HEK293 (cell line): ENCODE measurements around the gene GNG12.

Experiments used
- CTCF ChIA-PET: fragments of 350-600 bp; formaldehyde crosslinking; extraction: SDS; loops from one replicate; lab custom pipeline; 2021; ENCODE audit warnings: antibody characterized with exemption; lab: Yijun Ruan, JAX
- POLR2A ChIA-PET: fragments of 300-600 bp; formaldehyde crosslinking; extraction: SDS; loops from one replicate; lab custom pipeline; 2020; ENCODE audit warnings: antibody characterized with exemption, inconsistent platforms; lab: Yijun Ruan, JAX
- H3K27ac ChIP-seq: fragments of 200-500 bp; sonication (Bioruptor generic); 2 replicates; pipeline ENCODE4 v1.5.1; 2014; ENCODE audit warnings: low read depth, low read length, control low read depth, inconsistent platforms; ENCODE audit errors: extremely low read depth
- H3K36me3 ChIP-seq, 2 experiments: fragments of 200-500 bp in 1 of 2; sonication (Bioruptor generic) in 1 of 2; 1 replicate in 1 of 2; 2 replicates in 1 of 2; pipeline ENCODE4 v1.5.1; 2014 to 2017; ENCODE audit warnings: inconsistent platforms in 2 of 2, low read length in 2 of 2; ENCODE audit not compliant: control insufficient read depth in 2 of 2, insufficient read depth in 1 of 2
- H3K4me1 ChIP-seq: fragments of 200-500 bp; sonication (Bioruptor generic); 2 replicates; pipeline ENCODE4 v1.5.1; 2014; ENCODE audit warnings: mild to moderate bottlenecking, low read length, inconsistent platforms; ENCODE audit not compliant: control insufficient read depth, insufficient read depth
- H3K4me3 ChIP-seq: 2 replicates; pipeline ENCODE4 v1.5.1; 2011; ENCODE audit warnings: low read depth, mild to moderate bottlenecking, control low read depth, low read length, moderate library complexity
- H3K9me3 ChIP-seq: fragments of 200-500 bp; sonication (Bioruptor generic); 2 replicates; pipeline ENCODE4 v1.5.1; 2014; ENCODE audit warnings: low read depth, low read length, inconsistent platforms; ENCODE audit not compliant: control insufficient read depth, insufficient read depth
- KLF16 ChIP-seq: fragments of 450-650 bp; formaldehyde crosslinking; IDR thresholded peaks from 2 replicates; pipeline ENCODE4 v1.5.1; 2017; ENCODE audit warnings: missing biosample characterization, missing genetic modification characterization
- MEIS1 ChIP-seq: sonication (generic); formaldehyde crosslinking; IDR thresholded peaks from 2 replicates; pipeline ENCODE4 v1.8.1; 2022; ENCODE audit warnings: missing genetic modification reagents, mild to moderate bottlenecking, borderline replicate concordance
- SALL2 ChIP-seq: fragments of 450-650 bp; formaldehyde crosslinking; IDR thresholded peaks from 2 replicates; pipeline ENCODE4 v1.5.0; 2017; ENCODE audit warnings: missing biosample characterization, mild to moderate bottlenecking, missing genetic modification characterization, borderline replicate concordance
- ZFP41 ChIP-seq: fragments of 450-650 bp; formaldehyde crosslinking; IDR thresholded peaks from 2 replicates; pipeline ENCODE4 v1.5.1; 2016; ENCODE audit warnings: missing biosample characterization, missing genetic modification characterization, borderline replicate concordance
- ZNF214 ChIP-seq: fragments of 450-650 bp; formaldehyde crosslinking; IDR thresholded peaks from 2 replicates; pipeline ENCODE4 v1.5.1; 2017; ENCODE audit warnings: missing biosample characterization, mild to moderate bottlenecking, missing genetic modification characterization, borderline replicate concordance
- ZNF221 ChIP-seq: fragments of 450-650 bp; formaldehyde crosslinking; IDR thresholded peaks from 2 replicates; pipeline ENCODE4 v1.5.1; 2017; ENCODE audit warnings: missing biosample characterization, missing genetic modification characterization, borderline replicate concordance
- ZNF426 ChIP-seq: fragments of 450-650 bp; formaldehyde crosslinking; IDR thresholded peaks from 2 replicates; pipeline ENCODE4 v1.5.1; 2017; ENCODE audit warnings: missing biosample characterization, missing genetic modification characterization, mild to moderate bottlenecking, inconsistent platforms, moderate library complexity
- ZNF623 ChIP-seq: fragments of 450-650 bp; formaldehyde crosslinking; IDR thresholded peaks from 2 replicates; pipeline ENCODE4 v1.5.1; 2016; ENCODE audit warnings: missing biosample characterization, missing genetic modification characterization
- ZNF626 ChIP-seq: fragments of 450-650 bp; sonication (Bioruptor Pico); formaldehyde crosslinking; IDR thresholded peaks from 2 replicates; pipeline ENCODE4 v1.5.1; 2018; ENCODE audit warnings: missing biosample characterization, missing genetic modification characterization, inconsistent platforms
- ZNF629 ChIP-seq: fragments of 450-650 bp; formaldehyde crosslinking; IDR thresholded peaks from 2 replicates; pipeline ENCODE4 v1.5.1; 2017; ENCODE audit warnings: missing biosample characterization, missing genetic modification characterization
- ZNF654 ChIP-seq: fragments of 450-650 bp; formaldehyde crosslinking; IDR thresholded peaks from 2 replicates; pipeline ENCODE4 v1.5.1; 2016; ENCODE audit warnings: low read depth, missing biosample characterization, missing genetic modification characterization
- ZNF660 ChIP-seq: fragments of 450-650 bp; IDR thresholded peaks from 2 replicates; pipeline ENCODE4 v1.5.1; 2018; ENCODE audit warnings: missing biosample characterization, mild to moderate bottlenecking, missing genetic modification characterization
- ZNF792 ChIP-seq: fragments of 450-650 bp; formaldehyde crosslinking; IDR thresholded peaks from 2 replicates; pipeline ENCODE4 v1.5.1; 2016; ENCODE audit warnings: missing biosample characterization, missing genetic modification characterization
- ZNF837 ChIP-seq: fragments of 450-650 bp; formaldehyde crosslinking; IDR thresholded peaks from 2 replicates; pipeline ENCODE4 v1.5.1; 2016; ENCODE audit warnings: missing biosample characterization, missing genetic modification characterization
- TF ChIP-seq, protein P1 (sequence below): fragments of 450-650 bp; formaldehyde crosslinking; IDR thresholded peaks from 2 replicates; pipeline ENCODE4 v1.5.1; 2017; ENCODE audit warnings: missing biosample characterization, missing genetic modification characterization
- TF ChIP-seq, protein P2 (sequence below): fragments of 450-650 bp; formaldehyde crosslinking; IDR thresholded peaks from 2 replicates; pipeline ENCODE4 v1.5.1; 2016; ENCODE audit warnings: missing biosample characterization, missing genetic modification characterization
- TF ChIP-seq, protein P3 (sequence below): fragments of 450-650 bp; formaldehyde crosslinking; IDR thresholded peaks from 2 replicates; pipeline ENCODE4 v1.5.1; 2017; ENCODE audit warnings: missing biosample characterization, missing genetic modification characterization
- TF ChIP-seq, protein P4 (sequence below): fragments of 450-650 bp; formaldehyde crosslinking; IDR thresholded peaks from 2 replicates; pipeline ENCODE4 v1.5.1; 2016; ENCODE audit warnings: missing biosample characterization, missing genetic modification characterization
- TF ChIP-seq, protein P5 (sequence below): fragments of 450-650 bp; formaldehyde crosslinking; IDR thresholded peaks from 2 replicates; pipeline ENCODE4 v1.5.1; 2016; ENCODE audit warnings: missing biosample characterization, missing genetic modification characterization, borderline replicate concordance
- TF ChIP-seq, protein P6 (sequence below): fragments of 450-650 bp; formaldehyde crosslinking; IDR thresholded peaks from 2 replicates; pipeline ENCODE4 v1.5.1; 2017; ENCODE audit warnings: missing biosample characterization, missing genetic modification characterization

GNG12 gene

DNA sequence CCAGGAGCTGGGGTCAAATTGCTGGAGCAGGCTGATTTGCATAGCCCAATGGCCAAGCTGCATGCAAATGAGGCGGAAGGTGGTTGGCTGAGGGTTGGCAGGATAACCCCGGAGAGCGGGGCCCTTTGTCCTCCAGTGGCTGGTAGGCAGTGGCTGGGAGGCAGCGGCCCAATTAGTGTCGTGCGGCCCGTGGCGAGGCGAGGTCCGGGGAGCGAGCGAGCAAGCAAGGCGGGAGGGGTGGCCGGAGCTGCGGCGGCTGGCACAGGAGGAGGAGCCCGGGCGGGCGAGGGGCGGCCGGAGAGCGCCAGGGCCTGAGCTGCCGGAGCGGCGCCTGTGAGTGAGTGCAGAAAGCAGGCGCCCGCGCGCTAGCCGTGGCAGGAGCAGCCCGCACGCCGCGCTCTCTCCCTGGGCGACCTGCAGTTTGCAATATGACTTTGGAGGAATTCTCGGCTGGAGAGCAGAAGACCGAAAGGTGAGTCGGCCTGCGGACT is 148.2 kb downstream of the GNG12 start, which contains the start of gene GADD45A:
Gene GADD45A (plus strand): TSS at position 135 of the 491 bp plus-strand sequence. CDS start 294 bp downstream, at position 429.
- Histone ChIP-seq H3K4me3 (peak within 1 kb of the TSS; percentile 92), H3K4me1 (peaks cover 8% of the 10 kb centered on the region; the same call in 1 of the 2 replicates), H3K27ac (peak within 1 kb of the TSS; percentile 96), H3K9me3 (no peaks in the 10 kb centered on the region), H3K36me3 (peaks cover 9 to 37% of the 10 kb centered on the region in 2 experiments; a peak in 2 of 3 replicates)
- ChIA-PET POLR2A (interaction anchor here (0.6 to 4.8 kb wide), 52 partner anchors 9 to 1787 kb away, joined by 3 to 77 read pairs (median 5); partner anchors contain the start of gene WLS), CTCF (interaction anchor here (0.5 to 4.9 kb wide), 11 partner anchors 11 to 470 kb away, joined by 3 to 41 read pairs (median 3); no protein-coding TSS in a partner anchor)
- TF ChIP-seq ZNF792 (tag by site-specific recombination) (no peak), KLF16 (peak; percentile 41; the same call in 1 of the 2 replicates), ZNF837 (tag by site-specific recombination) (no peak), SALL2 (tag by site-specific recombination) (no peak), ZNF426 (tag by site-specific recombination) (no peak), ZNF221 (tag by site-specific recombination) (no peak), ZNF629 (tag by site-specific recombination) (peak; percentile 46; the same call in 1 of the 2 replicates), ZFP41 (tag by site-specific recombination) (no peak), ZNF654 (tag by site-specific recombination) (no peak), MEIS1 (CRISPR knock-in tag) (no peak), ZNF623 (tag by site-specific recombination) (no peak), ZNF626 (tag by site-specific recombination) (no peak), ZNF660 (tag by site-specific recombination) (peak; percentile 93), ZNF214 (tag by site-specific recombination) (no peak)
- TF ChIP-seq, protein P1, sequence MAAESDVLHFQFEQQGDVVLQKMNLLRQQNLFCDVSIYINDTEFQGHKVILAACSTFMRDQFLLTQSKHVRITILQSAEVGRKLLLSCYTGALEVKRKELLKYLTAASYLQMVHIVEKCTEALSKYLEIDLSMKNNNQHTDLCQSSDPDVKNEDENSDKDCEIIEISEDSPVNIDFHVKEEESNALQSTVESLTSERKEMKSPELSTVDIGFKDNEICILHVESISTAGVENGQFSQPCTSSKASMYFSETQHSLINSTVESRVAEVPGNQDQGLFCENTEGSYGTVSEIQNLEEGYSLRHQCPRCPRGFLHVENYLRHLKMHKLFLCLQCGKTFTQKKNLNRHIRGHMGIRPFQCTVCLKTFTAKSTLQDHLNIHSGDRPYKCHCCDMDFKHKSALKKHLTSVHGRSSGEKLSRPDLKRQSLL (tag by site-specific recombination) = no peak
- TF ChIP-seq, protein P2, sequence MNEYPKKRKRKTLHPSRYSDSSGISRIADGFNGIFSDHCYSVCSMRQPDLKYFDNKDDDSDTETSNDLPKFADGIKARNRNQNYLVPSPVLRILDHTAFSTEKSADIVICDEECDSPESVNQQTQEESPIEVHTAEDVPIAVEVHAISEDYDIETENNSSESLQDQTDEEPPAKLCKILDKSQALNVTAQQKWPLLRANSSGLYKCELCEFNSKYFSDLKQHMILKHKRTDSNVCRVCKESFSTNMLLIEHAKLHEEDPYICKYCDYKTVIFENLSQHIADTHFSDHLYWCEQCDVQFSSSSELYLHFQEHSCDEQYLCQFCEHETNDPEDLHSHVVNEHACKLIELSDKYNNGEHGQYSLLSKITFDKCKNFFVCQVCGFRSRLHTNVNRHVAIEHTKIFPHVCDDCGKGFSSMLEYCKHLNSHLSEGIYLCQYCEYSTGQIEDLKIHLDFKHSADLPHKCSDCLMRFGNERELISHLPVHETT (tag by site-specific recombination) = no peak
- TF ChIP-seq, protein P3, sequence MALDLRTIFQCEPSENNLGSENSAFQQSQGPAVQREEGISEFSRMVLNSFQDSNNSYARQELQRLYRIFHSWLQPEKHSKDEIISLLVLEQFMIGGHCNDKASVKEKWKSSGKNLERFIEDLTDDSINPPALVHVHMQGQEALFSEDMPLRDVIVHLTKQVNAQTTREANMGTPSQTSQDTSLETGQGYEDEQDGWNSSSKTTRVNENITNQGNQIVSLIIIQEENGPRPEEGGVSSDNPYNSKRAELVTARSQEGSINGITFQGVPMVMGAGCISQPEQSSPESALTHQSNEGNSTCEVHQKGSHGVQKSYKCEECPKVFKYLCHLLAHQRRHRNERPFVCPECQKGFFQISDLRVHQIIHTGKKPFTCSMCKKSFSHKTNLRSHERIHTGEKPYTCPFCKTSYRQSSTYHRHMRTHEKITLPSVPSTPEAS (tag by site-specific recombination) = no peak
- TF ChIP-seq, protein P4, sequence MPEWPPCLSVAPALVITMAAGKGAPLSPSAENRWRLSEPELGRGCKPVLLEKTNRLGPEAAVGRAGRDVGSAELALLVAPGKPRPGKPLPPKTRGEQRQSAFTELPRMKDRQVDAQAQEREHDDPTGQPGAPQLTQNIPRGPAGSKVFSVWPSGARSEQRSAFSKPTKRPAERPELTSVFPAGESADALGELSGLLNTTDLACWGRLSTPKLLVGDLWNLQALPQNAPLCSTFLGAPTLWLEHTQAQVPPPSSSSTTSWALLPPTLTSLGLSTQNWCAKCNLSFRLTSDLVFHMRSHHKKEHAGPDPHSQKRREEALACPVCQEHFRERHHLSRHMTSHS (tag by site-specific recombination) = no peak
- TF ChIP-seq, protein P5, sequence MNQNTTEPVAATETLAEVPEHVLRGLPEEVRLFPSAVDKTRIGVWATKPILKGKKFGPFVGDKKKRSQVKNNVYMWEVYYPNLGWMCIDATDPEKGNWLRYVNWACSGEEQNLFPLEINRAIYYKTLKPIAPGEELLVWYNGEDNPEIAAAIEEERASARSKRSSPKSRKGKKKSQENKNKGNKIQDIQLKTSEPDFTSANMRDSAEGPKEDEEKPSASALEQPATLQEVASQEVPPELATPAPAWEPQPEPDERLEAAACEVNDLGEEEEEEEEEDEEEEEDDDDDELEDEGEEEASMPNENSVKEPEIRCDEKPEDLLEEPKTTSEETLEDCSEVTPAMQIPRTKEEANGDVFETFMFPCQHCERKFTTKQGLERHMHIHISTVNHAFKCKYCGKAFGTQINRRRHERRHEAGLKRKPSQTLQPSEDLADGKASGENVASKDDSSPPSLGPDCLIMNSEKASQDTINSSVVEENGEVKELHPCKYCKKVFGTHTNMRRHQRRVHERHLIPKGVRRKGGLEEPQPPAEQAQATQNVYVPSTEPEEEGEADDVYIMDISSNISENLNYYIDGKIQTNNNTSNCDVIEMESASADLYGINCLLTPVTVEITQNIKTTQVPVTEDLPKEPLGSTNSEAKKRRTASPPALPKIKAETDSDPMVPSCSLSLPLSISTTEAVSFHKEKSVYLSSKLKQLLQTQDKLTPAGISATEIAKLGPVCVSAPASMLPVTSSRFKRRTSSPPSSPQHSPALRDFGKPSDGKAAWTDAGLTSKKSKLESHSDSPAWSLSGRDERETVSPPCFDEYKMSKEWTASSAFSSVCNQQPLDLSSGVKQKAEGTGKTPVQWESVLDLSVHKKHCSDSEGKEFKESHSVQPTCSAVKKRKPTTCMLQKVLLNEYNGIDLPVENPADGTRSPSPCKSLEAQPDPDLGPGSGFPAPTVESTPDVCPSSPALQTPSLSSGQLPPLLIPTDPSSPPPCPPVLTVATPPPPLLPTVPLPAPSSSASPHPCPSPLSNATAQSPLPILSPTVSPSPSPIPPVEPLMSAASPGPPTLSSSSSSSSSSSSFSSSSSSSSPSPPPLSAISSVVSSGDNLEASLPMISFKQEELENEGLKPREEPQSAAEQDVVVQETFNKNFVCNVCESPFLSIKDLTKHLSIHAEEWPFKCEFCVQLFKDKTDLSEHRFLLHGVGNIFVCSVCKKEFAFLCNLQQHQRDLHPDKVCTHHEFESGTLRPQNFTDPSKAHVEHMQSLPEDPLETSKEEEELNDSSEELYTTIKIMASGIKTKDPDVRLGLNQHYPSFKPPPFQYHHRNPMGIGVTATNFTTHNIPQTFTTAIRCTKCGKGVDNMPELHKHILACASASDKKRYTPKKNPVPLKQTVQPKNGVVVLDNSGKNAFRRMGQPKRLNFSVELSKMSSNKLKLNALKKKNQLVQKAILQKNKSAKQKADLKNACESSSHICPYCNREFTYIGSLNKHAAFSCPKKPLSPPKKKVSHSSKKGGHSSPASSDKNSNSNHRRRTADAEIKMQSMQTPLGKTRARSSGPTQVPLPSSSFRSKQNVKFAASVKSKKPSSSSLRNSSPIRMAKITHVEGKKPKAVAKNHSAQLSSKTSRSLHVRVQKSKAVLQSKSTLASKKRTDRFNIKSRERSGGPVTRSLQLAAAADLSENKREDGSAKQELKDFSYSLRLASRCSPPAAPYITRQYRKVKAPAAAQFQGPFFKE = no peak
- TF ChIP-seq, protein P6, sequence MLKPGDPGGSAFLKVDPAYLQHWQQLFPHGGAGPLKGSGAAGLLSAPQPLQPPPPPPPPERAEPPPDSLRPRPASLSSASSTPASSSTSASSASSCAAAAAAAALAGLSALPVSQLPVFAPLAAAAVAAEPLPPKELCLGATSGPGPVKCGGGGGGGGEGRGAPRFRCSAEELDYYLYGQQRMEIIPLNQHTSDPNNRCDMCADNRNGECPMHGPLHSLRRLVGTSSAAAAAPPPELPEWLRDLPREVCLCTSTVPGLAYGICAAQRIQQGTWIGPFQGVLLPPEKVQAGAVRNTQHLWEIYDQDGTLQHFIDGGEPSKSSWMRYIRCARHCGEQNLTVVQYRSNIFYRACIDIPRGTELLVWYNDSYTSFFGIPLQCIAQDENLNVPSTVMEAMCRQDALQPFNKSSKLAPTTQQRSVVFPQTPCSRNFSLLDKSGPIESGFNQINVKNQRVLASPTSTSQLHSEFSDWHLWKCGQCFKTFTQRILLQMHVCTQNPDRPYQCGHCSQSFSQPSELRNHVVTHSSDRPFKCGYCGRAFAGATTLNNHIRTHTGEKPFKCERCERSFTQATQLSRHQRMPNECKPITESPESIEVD = no peak
